HG03442 (cell line): Measurements from ENCODE around the gene ANKRD13C.
"Not testable (repeated sequence)": the region's sequence is repeated elsewhere in the genome, so short reads cannot be mapped to it uniquely, and the experiment has no call there.

Source experiments
- ATAC-seq: cut with Tn5 transposase; IDR thresholded peaks from one replicate; pipeline ENCODE4 v1.9.1; 2021; ENCODE audit warnings: mild to moderate bottlenecking, moderate library complexity; ENCODE audit not compliant: unreplicated experiment

The ANKRD13C gene, protein sequence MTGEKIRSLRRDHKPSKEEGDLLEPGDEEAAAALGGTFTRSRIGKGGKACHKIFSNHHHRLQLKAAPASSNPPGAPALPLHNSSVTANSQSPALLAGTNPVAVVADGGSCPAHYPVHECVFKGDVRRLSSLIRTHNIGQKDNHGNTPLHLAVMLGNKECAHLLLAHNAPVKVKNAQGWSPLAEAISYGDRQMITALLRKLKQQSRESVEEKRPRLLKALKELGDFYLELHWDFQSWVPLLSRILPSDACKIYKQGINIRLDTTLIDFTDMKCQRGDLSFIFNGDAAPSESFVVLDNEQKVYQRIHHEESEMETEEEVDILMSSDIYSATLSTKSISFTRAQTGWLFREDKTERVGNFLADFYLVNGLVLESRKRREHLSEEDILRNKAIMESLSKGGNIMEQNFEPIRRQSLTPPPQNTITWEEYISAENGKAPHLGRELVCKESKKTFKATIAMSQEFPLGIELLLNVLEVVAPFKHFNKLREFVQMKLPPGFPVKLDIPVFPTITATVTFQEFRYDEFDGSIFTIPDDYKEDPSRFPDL

DNA sequence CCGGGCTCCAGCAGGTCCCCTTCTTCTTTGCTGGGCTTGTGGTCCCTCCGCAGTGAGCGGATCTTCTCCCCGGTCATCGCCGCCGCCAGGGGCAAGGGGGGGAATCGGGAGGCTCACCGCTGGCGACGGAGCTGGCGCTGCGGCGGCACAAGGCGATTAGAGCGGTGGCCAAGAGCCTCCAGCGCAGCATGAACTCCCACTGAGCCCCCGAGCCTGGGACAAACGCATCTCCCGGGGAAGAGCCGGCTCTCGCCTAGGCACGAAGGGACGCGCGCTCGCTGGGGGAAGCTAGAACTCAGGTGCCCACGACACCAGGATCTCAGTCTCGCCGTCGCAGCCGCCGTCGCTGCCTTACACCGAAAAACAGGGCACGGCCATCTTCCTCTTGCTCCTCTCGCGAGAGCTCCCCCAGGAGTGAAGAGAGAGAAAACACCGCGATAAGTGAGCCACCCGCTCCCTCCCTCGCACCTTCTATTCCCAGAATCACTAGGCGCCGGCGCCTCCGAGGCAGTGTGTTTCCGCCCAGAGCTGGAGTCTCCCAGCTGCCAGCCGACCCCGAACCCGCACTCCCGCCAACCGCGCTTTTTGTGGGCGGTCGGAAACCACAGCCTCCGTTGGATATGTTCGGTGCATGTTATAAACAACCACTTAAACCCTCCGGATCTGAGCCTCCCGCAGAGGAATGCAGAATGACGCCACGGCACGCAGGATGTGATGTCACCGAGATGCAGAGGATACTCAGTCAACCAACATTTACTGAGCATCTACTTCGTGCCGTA is at the start of gene ANKRD13C:
Gene ANKRD13C (minus strand): TSS at position 391 of the 779 bp plus-strand sequence. CDS start 314 bp downstream, at position 77.
- ATAC-seq: peak; percentile 86

GRCh38 chr1:70403759-70404158 is 49.2 kb upstream of the ANKRD13C start:
- ATAC-seq: no peak

- ATAC-seq: no peak
Measured at GRCh38 chr1:70401974-70402373, 47.5 kb upstream of the ANKRD13C start.

DNA sequence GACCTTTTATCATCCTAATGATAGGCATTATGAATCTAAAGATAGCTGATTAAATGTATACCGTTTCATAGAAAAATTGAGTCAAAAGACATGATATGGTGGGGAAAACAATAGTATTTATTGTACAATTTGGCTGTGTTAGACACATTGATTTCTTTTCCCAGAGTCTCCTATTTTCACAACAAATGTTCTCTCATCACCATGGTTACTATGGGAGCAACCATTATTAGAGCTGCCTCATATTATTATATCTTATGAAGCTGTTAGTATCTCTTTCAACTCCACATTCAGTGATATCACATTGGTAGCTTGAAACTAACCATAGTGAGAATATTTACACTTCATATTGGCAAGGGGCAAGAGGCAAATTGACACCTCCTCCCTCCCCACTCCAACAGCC is 45.8 kb upstream of the ANKRD13C start:
- ATAC-seq: no peak

GRCh38 chr1:70397013-70397412 is 42.5 kb upstream of the ANKRD13C start:
- no peak for ATAC-seq

- ATAC-seq: no peak
Measured at GRCh38 chr1:70396607-70397006, 42.1 kb upstream of the ANKRD13C start.

GRCh38 chr1:70392626-70393025 is 38.1 kb upstream of the ANKRD13C start:
- ATAC-seq: no peak

DNA sequence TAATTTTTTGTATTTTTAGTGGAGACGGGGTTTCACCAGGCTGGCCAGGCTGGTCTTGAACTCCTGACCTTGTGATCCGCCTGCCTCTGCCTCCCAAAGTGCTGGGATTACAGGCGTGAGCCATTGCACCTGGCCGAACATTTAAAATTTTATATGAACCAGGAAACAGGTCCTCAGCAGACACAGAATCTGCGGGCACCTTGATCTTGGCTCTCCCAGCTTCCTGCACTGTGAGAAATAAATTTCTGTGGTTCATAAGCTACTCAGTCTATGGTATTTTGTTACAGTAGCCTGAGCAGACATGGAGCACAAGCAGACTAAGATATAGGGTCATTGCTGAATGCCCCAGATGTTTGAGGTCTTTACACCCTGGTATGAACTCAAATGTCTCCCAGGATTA is 33.0 kb upstream of the ANKRD13C start:
- no peak for ATAC-seq

GRCh38 chr1:70386121-70386520 is 31.6 kb upstream of the ANKRD13C start:
- ATAC-seq: no peak

DNA sequence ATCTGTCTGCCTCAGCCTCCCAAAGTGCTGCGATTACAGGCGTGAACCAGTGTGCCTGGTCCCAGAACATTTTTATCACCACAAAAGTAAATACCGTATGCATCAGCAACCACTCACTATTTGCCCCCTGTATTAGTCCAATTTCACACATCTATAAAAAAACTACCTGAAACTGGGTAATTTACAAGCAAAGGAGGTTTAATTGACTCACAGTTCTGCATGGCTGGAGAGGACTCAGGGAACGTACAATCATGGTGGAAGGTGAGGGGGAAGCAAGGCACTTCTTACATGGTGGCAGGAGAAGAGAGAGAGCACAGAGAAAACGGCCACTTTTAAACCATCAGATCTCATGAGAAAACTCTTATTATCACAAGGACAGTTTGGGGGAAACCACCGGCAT is 31.0 kb upstream of the ANKRD13C start:
- no peak for ATAC-seq

DNA sequence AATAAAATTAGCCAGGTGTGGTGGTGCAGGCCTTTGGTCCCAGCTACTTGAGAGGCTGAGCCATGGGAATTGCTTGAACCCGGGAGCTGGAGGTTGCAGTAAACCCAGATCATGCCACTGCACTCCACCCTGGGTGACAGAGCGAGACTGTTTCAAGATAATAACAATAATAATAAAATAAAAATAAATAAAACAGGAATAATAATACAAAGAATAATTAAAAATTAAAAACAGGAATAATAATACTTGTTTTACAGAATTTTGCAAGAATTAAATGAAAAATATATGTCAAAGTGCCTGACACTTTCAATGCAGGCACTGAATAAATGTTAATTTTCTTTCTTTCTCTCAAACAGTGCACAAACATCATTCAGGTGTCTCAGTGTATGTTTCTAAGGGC is 30.0 kb upstream of the ANKRD13C start:
- ATAC-seq: no peak

- ATAC-seq: no peak
Measured at GRCh38 chr1:70383483-70383882, 29.0 kb upstream of the ANKRD13C start.

DNA sequence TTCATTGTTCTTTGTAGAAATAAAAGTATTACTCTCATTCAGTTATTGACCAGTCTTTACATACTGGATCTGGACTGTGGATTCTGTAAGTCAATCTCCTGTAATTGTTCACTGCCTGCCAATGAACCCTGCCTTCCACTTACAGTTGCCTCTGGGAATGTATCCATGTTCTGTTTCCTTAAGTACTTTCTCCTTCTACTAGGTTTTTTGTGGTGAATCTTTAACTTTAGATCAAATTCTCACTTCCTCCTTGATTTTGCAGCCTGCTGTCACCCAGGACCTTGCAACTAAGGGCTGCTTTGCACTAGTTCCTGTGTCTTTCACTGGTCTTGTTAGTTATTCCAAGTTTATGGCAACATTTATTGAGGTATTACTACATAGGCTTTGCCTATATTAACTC is 28.2 kb upstream of the ANKRD13C start:
- peak; percentile 60 for ATAC-seq

GRCh38 chr1:70376196-70376595 is 21.7 kb upstream of the ANKRD13C start:
- no peak for ATAC-seq

- ATAC-seq: not testable (repeated sequence)
Measured at GRCh38 chr1:70373580-70373979, 19.1 kb upstream of the ANKRD13C start.

DNA sequence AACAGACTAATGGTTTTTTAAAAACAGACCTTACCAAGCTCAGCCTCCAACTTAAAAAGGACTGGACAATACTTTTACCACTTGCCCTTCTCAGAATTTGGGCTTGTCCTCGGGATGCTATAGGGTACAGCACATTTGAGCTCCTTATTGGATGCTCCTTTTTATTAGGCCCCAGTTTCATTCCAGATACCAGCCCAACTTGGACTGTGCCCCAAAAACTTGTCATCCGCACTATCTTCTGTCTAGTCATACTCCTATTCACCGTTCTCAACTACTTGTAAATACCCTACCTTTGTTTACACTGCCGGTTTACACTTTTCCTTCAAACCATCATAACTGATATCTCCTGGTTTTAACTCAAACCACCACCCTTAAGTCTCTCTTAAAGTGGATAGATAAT is 17.9 kb upstream of the ANKRD13C start:
- no peak for ATAC-seq

DNA sequence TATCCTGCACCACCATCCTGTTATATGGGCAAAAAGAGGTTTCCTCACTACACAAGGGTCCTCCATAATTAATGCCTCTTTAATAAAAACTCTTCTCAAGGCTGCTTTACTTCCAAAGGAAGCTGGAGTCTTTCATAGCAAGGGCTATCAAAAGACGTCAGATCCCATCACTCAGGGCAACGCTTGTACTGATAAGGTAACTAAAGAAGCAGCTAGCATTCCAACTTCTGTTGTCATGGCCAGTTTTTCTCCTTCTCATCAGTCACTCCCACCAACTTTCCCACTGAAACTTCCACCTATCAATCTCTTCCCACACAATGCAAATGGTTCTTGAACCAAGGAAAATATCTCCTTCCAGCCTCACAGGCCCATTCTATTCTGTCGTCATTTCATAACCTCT is 17.1 kb upstream of the ANKRD13C start:
- ATAC-seq: not testable (repeated sequence)

DNA sequence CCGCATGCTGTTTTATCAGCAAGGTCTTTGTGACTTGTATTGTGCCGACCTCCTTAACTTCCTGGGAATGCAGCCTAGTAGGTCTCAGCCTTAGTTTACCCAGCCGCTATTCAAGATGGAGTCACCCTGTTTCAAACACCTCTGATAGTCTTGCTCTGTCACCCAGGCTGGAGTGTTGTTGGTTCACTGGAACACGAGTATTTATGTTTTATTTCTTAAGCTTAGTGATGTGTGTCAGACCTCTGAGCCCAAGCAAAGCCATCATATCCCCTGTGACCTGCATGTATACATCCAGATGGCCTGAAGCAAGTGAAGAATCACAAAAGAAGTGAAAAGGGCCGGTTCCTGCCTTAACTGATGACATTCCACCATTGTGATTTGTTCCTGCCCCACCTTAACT is 12.9 kb upstream of the ANKRD13C start:
- not testable (repeated sequence) for ATAC-seq

GRCh38 chr1:70366997-70367396 is 12.5 kb upstream of the ANKRD13C start:
- ATAC-seq: not testable (repeated sequence)

- ATAC-seq: not testable (repeated sequence)
Measured at GRCh38 chr1:70366425-70366952, 12.0 kb upstream of the ANKRD13C start.

GRCh38 chr1:70364439-70364838 is 9.9 kb upstream of the ANKRD13C start:
- ATAC-seq: no peak
